Spinal cord (tissue), 10 donors: ENCODE data around the gene ACSL3. TPM values are rescaled to one million over a fixed set of nuclear protein-coding genes. Genes with fewer than 3 reads are reported as not detected.

ENCODE experiments used
- DNase-seq, 6 donors: peaks; one replicate each; pipeline versions ENCODE4 v3.0.0 to v3.0.0-alpha.2; 2013 to 2015; ENCODE audit warnings: low spot score in 6 of 6, low read depth in 4 of 6
- H3K27ac ChIP-seq: one replicate; pipeline ENCODE4 v1.5.1; 2013; ENCODE audit warnings: low read depth, low read length, control low read depth
- H3K27me3 ChIP-seq: one replicate; pipeline ENCODE4 v1.6.1; 2013; ENCODE audit warnings: low read length; ENCODE audit not compliant: control insufficient read depth, insufficient read depth
- H3K36me3 ChIP-seq: one replicate; pipeline ENCODE4 v1.6.1; 2013; ENCODE audit warnings: low read length; ENCODE audit not compliant: control insufficient read depth, insufficient read depth
- H3K4me1 ChIP-seq: one replicate; pipeline ENCODE4 v1.6.1; 2013; ENCODE audit warnings: low read length; ENCODE audit not compliant: control insufficient read depth, insufficient read depth
- H3K4me3 ChIP-seq: one replicate; pipeline ENCODE4 v1.5.1; 2013; ENCODE audit warnings: low read depth, low read length, control low read depth
- H3K9me3 ChIP-seq: one replicate; pipeline ENCODE4 v1.6.1; 2013; ENCODE audit warnings: low read length; ENCODE audit not compliant: control insufficient read depth, insufficient read depth
- WGBS: methylation state at CpG from one replicate; pipeline ENCODE4 v1.1.5; 2013; ENCODE audit warnings: missing lambda C conversion rate; ENCODE audit not compliant: insufficient coverage; 5-methylcytosine and 5-hydroxymethylcytosine counted together
- polyA plus RNA-seq, 2 donors: library from polyadenylated mRNA; unstranded; fragments of 120-200 nt; gene quantifications; one replicate each; pipeline ENCODE4 v1.2.1, GENCODE V29; 2013; ENCODE audit not compliant: insufficient read length in 2 of 2
- total RNA-seq, 2 donors: library from RNA; depleted of rRNA in 1 of 2; stranded (reverse); fragments of 120-200 nt in 1 of 2; fragments of >200 nt in 1 of 2; gene quantifications; one replicate each; pipeline versions ENCODE4 v1.2.3 to v1.2.4, GENCODE V29; 2013 to 2014
- donor health status: healthy.

The ACSL3 gene
- total and polyA plus RNA-seq, 4 donors, result 101 to 227 (median 115) TPM

DNA sequence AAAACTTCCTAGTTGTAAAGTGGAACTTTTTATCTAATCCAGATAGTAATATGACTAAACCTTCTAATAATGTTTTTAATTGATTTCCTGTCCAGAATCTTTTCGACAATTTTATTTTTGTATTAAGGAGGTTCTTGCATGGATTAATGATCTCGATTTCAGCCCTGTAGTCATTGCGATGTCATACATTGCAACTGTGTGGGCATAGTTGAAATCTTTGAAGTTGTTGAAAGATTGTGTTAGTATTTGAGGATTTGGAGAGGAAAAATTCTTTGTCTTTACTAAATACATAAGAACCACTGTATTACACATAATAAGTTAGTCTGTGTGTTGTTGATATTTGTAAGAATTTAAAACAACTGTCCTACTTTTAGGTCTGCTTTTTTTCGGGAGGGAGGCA lies 31.1 kb downstream of the ACSL3 start:
- no CpG with 5 or more reads among the region's 4 CpGs for WGBS
- no peak overlapping the region for H3K27ac ChIP-seq
- no peaks in the 10 kb centered on the region for H3K36me3 ChIP-seq
- no peaks in the 10 kb centered on the region for H3K9me3 ChIP-seq
- no peaks in the 10 kb centered on the region for H3K4me1 ChIP-seq
- no peak for DNase-seq
- H3K27me3 ChIP-seq, result no peaks in the 10 kb centered on the region
- no peak overlapping the region for H3K4me3 ChIP-seq

DNA sequence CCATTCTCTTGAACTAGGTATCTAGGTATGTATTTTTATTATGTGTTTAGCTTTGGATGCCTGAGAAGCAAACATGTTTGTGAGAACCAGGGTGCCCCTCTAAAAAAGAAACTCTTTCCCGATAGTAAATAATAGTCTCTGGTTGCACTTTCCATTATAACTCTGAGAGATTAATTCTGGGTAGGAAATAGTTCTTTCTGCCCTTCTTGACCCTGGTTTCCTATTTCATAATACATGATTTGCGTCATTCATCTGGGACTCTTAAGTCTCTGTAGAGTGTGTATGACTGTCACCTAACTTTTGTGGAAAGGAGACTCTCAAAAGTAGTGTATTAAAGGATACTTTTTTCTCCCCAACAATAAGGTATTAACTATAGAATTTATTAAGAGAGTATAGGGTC lies 31.5 kb downstream of the ACSL3 start:
- Histone ChIP-seq H3K36me3 (no peaks in the 10 kb centered on the region), H3K27me3 (no peaks in the 10 kb centered on the region), H3K27ac (no peak overlapping the region), H3K4me3 (no peak overlapping the region), H3K9me3 (no peaks in the 10 kb centered on the region), H3K4me1 (no peaks in the 10 kb centered on the region)
- no CpG with 5 or more reads among the region's 2 CpGs for WGBS
- no peak for DNase-seq

DNA sequence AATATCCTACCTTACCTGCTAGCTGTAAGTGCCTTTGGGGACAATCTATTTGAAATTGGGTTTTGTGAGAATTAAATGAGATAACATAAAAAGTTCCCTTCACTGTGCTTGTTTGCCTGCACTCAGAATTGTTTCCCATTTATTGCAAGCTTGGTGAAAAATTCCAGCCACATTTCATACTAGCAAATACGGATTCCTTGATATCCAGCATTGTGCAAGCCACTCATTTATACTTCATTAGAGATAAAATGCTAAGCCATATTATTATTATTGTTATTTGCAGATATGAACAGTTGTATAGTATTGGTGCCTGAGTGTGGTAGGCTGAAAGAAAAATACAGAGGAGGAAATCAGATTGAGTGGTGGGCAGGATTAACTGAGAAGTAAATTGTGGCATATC lies 31.9 kb downstream of the ACSL3 start:
- no peak for DNase-seq
- Histone ChIP-seq H3K4me1 (no peaks in the 10 kb centered on the region), H3K27me3 (no peaks in the 10 kb centered on the region), H3K27ac (no peak overlapping the region), H3K36me3 (no peaks in the 10 kb centered on the region), H3K9me3 (no peaks in the 10 kb centered on the region), H3K4me3 (no peak overlapping the region)
- WGBS, result no CpG with 5 or more reads among the region's 1 CpG

DNA sequence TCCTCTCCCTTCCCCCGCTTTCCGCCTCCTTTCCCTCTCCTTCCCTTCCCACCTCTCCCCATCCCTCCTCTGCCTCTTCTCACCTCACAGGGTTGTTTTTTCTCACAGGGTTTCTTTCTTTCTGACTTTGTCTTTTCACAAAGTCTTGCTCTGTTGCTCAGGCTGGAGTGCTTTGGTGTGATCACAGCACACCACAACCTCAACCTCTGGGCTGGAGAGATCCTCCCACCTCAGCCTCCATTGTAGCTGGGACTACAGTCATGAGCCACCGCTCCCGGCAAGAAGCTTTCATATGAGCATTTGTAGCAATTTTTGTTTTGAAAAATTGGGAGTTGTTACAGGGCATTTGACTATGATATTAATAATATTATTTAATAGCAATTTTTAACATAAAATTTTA lies 32.9 kb downstream of the ACSL3 start:
- no peak for DNase-seq
- Histone ChIP-seq H3K27me3 (no peaks in the 10 kb centered on the region), H3K9me3 (no peaks in the 10 kb centered on the region), H3K4me1 (no peaks in the 10 kb centered on the region), H3K36me3 (no peaks in the 10 kb centered on the region), H3K4me3 (no peak overlapping the region), H3K27ac (no peak overlapping the region)
- WGBS, result 100% methylated on average over 2 of the region's 4 CpGs

DNA sequence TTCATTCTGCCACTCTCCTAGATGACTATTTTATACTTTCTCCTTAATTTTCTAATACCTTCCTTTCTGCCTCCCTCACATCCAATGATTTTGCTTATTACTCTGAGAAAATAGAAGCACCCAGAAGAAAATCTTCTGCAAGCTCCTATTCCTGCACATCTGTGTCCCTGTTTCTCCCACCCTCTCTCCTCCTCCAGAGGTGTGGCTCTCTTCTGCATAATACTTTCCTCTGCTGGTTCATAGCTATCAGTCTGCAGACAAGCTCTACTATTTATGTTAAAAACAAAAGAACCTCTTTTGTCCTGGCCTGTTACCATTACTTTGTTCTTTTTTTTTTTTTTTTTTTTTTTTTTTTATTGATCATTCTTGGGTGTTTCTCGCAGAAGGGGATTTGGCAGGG lies 34.3 kb downstream of the ACSL3 start:
- Histone ChIP-seq H3K9me3 (no peaks in the 10 kb centered on the region), H3K27me3 (no peaks in the 10 kb centered on the region), H3K4me3 (no peak overlapping the region), H3K27ac (no peak overlapping the region), H3K36me3 (no peaks in the 10 kb centered on the region), H3K4me1 (no peaks in the 10 kb centered on the region)
- WGBS, result no CpG with 5 or more reads among the region's 1 CpG
- DNase-seq, result no peak

DNA sequence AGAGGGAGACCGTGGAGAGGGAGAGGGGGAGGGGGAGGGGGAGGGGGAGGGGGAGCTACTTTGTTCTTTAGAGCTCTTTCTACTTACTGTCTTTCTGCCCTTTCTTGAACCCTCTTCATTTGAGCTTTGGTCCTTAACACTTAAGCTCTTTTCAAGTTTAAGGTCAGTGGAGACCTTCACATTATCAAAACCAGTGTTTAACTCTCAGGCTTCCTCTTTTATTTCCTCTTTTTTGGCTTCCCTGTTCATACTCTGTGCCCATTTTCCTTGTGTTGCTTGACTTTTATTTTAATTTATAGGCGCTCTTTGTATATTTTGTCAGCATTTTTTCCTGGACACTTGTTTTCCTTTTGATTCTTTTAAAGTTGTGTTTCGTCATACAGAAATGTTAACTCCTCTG lies 37.1 kb downstream of the ACSL3 start:
- Histone ChIP-seq H3K36me3 (peaks cover under 1% of the 10 kb centered on the region), H3K4me3 (no peak overlapping the region), H3K27ac (no peak overlapping the region), H3K9me3 (no peaks in the 10 kb centered on the region), H3K4me1 (no peaks in the 10 kb centered on the region), H3K27me3 (no peaks in the 10 kb centered on the region)
- WGBS, result no CpG with 5 or more reads among the region's 3 CpGs
- no peak for DNase-seq

DNA sequence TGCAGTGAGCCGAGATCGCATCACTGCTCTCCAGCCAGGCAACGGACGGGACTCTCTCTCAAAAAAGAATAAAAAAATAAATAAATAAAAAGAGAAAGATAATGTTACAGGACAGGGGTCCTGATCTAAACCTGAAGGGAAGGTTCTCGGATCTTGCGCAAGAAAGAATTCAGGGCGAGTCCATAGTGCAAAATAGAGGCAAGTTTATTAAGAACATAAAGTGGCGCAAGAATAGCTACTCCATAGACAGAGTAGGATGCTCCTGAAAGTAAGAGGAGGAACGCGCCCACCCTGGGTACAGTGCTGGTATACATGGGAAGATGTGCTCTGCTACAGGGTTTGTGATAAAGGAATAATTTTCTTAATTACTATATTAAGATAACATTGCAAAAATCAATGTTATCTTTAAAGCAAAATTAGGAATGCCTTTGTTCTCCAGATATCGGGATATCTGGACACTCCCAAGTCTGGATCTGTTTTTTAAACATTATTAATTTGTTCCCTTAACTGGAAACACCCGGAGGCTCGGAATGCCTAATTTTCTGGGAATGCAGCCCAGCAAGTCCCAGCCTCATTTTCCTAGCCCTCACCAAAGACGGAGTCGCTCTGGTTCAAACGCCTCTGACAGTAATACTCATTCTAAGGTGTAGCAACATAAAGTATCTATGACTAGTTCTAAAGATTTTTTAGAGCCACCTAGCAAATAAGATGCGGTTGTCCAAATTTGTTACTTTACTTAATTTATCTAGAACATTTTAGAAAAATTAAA lies 38.8 kb downstream of the ACSL3 start:
- Histone ChIP-seq H3K4me3 (no peak overlapping the region), H3K4me1 (no peaks in the 10 kb centered on the region), H3K27me3 (no peaks in the 10 kb centered on the region), H3K36me3 (peaks cover 2% of the 10 kb centered on the region), H3K9me3 (no peaks in the 10 kb centered on the region), H3K27ac (no peak overlapping the region)
- 60% methylated on average over 1 of the region's 17 CpGs for WGBS
- no peak for DNase-seq

DNA sequence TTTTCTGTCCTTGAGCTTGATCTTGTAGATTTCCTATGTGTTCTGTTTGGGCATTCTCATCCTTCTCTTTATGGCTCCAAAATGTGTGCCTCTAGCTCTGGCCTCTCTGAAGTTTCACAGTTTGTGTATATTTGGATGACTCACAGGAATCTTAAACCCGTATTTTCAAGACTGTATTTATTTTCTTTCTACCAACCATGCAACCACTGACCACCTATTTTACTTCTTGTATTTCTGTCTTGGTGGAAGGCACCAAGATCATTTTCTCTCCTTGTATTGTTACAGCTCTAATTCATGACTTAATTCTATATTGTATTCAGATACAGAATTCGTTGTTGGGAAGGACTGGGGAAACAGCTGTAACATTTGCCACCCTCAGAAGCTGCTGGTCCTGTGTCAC lies 39.5 kb downstream of the ACSL3 start:
- 80% methylated on average over 1 of the region's 2 CpGs for WGBS
- no peak overlapping the region for H3K4me3 ChIP-seq
- H3K27ac ChIP-seq, result no peak overlapping the region
- H3K9me3 ChIP-seq, result no peaks in the 10 kb centered on the region
- H3K36me3 ChIP-seq, result peaks cover 2% of the 10 kb centered on the region
- no peaks in the 10 kb centered on the region for H3K4me1 ChIP-seq
- DNase-seq, result no peak
- H3K27me3 ChIP-seq, result no peaks in the 10 kb centered on the region

DNA sequence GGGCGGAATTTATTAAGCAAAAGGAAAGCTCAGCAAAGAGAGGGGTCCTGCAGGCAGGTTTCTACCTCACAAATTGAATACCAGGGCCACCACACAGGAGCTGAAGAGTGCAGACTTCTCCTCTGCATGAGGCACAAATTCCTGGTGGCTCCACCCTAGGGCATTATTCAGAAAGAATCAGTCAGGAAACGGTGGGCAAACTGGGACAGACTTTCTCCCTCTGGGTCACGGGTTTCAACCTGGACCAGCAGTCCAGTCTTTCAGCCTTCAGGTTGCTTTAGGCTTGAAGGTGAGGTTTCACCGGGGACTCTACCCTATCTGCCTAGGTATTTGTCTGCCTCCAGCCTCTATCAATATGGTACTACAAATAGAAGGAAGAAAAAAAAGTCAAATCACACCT lies 41.8 kb downstream of the ACSL3 start:
- H3K4me1 ChIP-seq, result no peaks in the 10 kb centered on the region
- no peak for DNase-seq
- no peak overlapping the region for H3K4me3 ChIP-seq
- H3K36me3 ChIP-seq, result peaks cover 2% of the 10 kb centered on the region
- no peaks in the 10 kb centered on the region for H3K27me3 ChIP-seq
- no CpG with 5 or more reads among the region's 4 CpGs for WGBS
- no peaks in the 10 kb centered on the region for H3K9me3 ChIP-seq
- H3K27ac ChIP-seq, result no peak overlapping the region
